A549 (cell line): ENCODE data around the gene FSTL4. TPM values are rescaled to one million over a fixed set of nuclear protein-coding genes. Genes with fewer than 3 reads are reported as not detected.

Experiments used
- ATAC-seq, 2 experiments: fragments of 200-7000 bp in 1 of 2; fragments of >200 bp in 1 of 2; cut with Nextera tagmentation in 1 of 2; cut with Tn5 transposase in 1 of 2; 3 replicates each; pipeline versions ENCODE4 v1.8.0 to v1.9.1; 2018 to 2020; ENCODE audit warnings: mild to moderate bottlenecking in 1 of 2, moderate library complexity in 1 of 2
- CTCF ChIA-PET: fragments of 300-600 bp; sonication (Branson Sonifier 250); formaldehyde crosslinking; extraction: SDS; loops from one replicate; lab custom pipeline; 2021; ENCODE audit warnings: antibody characterized with exemption, inconsistent platforms; lab: Yijun Ruan, JAX
- POLR2A ChIA-PET: fragments of 350-600 bp; formaldehyde crosslinking; extraction: SDS; loops from one replicate; lab custom pipeline; 2021; ENCODE audit warnings: antibody characterized with exemption, inconsistent platforms; lab: Yijun Ruan, JAX
- DNase-seq, 2 experiments: peaks; one replicate each; pipeline versions ENCODE4 v3.0.0 to v3.0.0-alpha.2; 2011 to 2016; ENCODE audit warnings: low read depth in 1 of 2, low spot score in 1 of 2
- FAIRE-seq: peaks from 2 replicates; lab custom pipeline; 2011; peaks lifted over from hg19 to GRCh38; lab: Jason Lieb, UNC
- H3K27ac ChIP-seq, 2 experiments: fragments of >200 bp; sonication (Bioruptor Twin); formaldehyde crosslinking; 3 replicates each; pipeline ENCODE4 v1.5.1; 2016 to 2017
- H3K4me1 ChIP-seq: fragments of >200 bp; sonication (Bioruptor Twin); formaldehyde crosslinking; 3 replicates; pipeline ENCODE4 v1.6.1; 2016
- H3K4me2 ChIP-seq: fragments of >200 bp; sonication (Bioruptor Twin); formaldehyde crosslinking; 3 replicates; pipeline ENCODE4 v1.6.1; 2016
- H3K4me3 ChIP-seq: fragments of >200 bp; sonication (Bioruptor Twin); formaldehyde crosslinking; 3 replicates; pipeline ENCODE4 v1.5.1; 2016
- H3K9me3 ChIP-seq: fragments of >200 bp; sonication (Bioruptor Twin); formaldehyde crosslinking; 3 replicates; pipeline ENCODE4 v1.6.1; 2016
- CEBPB ChIP-seq, 2 experiments: fragments of >200 bp in 1 of 2; sonication (Bioruptor Twin) in 1 of 2; formaldehyde crosslinking in 1 of 2; IDR thresholded peaks; 2 replicates each; pipeline ENCODE4 v1.6.1; 2012 to 2016
- CHD4 ChIP-seq: fragments of 200-600 bp; sonication (generic); IDR thresholded peaks from 2 replicates; pipeline ENCODE4 v1.6.1; 2016; ENCODE audit warnings: antibody characterized with exemption, mild to moderate bottlenecking, borderline replicate concordance
- EHMT2 ChIP-seq: fragments of 200-600 bp; sonication (generic); IDR thresholded peaks from 2 replicates; pipeline ENCODE4 v1.6.1; 2016; ENCODE audit warnings: antibody characterized with exemption, low read depth, mild to moderate bottlenecking, moderate library complexity
- EP300 ChIP-seq, 2 experiments: fragments of >200 bp; sonication (Bioruptor Twin); formaldehyde crosslinking; IDR thresholded peaks; 2 replicates in 1 of 2; 3 replicates in 1 of 2; pipeline ENCODE4 v1.6.1; 2016 to 2017
- ESRRA ChIP-seq: fragments of 150-350 bp; IDR thresholded peaks from 2 replicates; pipeline ENCODE4 v1.6.1; 2014; ENCODE audit warnings: mild to moderate bottlenecking, low read length, borderline replicate concordance
- FOXS1 ChIP-seq: fragments of 250-450 bp; sonication (Bioruptor Pico); IDR thresholded peaks from 2 replicates; pipeline ENCODE4 v1.5.0; 2020; ENCODE audit warnings: mild to moderate bottlenecking, moderate library complexity
- HOXA7 ChIP-seq: fragments of 250-450 bp; sonication (Bioruptor Pico); IDR thresholded peaks from 2 replicates; pipeline ENCODE4 v1.5.0; 2020; ENCODE audit warnings: mild to moderate bottlenecking, moderate library complexity
- JUN ChIP-seq, 2 experiments: fragments of >200 bp; sonication (Bioruptor Twin); formaldehyde crosslinking; IDR thresholded peaks; 2 replicates in 1 of 2; 3 replicates in 1 of 2; pipeline ENCODE4 v1.6.1; 2016 to 2017
- KDM1A ChIP-seq: fragments of 200-600 bp; sonication (generic); IDR thresholded peaks from 2 replicates; pipeline ENCODE4 v1.6.1; 2016; ENCODE audit warnings: low read depth, mild to moderate bottlenecking
- NR3C1 ChIP-seq: fragments of >200 bp; sonication (Bioruptor Twin); formaldehyde crosslinking; IDR thresholded peaks from 3 replicates; pipeline ENCODE4 v1.6.1; 2017
- POLR2A ChIP-seq: IDR thresholded peaks from 2 replicates; pipeline ENCODE4 v1.6.1; 2012; ENCODE audit warnings: mild to moderate bottlenecking, low read length
- RAD21 ChIP-seq, 2 experiments: fragments of >200 bp in 1 of 2; sonication (Bioruptor Twin) in 1 of 2; formaldehyde crosslinking in 1 of 2; IDR thresholded peaks in 1 of 2; conservative IDR thresholded peaks in 1 of 2; 2 replicates in 1 of 2; 3 replicates in 1 of 2; pipeline ENCODE4 v1.6.1; 2012 to 2018; ENCODE audit warnings: inconsistent platforms in 1 of 2
- TFCP2L1 ChIP-seq: fragments of 250-450 bp; sonication (Bioruptor Pico); IDR thresholded peaks from 2 replicates; pipeline ENCODE4 v1.5.0; 2021; ENCODE audit warnings: mild to moderate bottlenecking
- WGBS: methylation state at CpG from one replicate; pipeline ENCODE4 v1.1.6; 2017; ENCODE audit errors: missing lambda C conversion rate; 5-methylcytosine and 5-hydroxymethylcytosine counted together
- polyA plus RNA-seq, 4 experiments: library from polyadenylated mRNA; depleted of rRNA in 3 of 4; stranded (reverse); fragments of >200 nt; fragmentation: RNase III in 1 of 4; extraction: RNeasy Plus Mini Kit Qiagen cat#74134 plus additional on column Dnase treatment in 1 of 4; gene quantifications; 2 replicates in 3 of 4; 3 replicates in 1 of 4; pipeline ENCODE4 v1.2.3, GENCODE V29; 2011 to 2017
- TF ChIP-seq, protein P1 (sequence below): IDR thresholded peaks from 2 replicates; pipeline ENCODE4 v1.6.1; 2012
- TF ChIP-seq, protein P2 (sequence below): IDR thresholded peaks from 2 replicates; pipeline ENCODE4 v1.6.1; 2012; ENCODE audit warnings: low read depth, borderline replicate concordance
- TF ChIP-seq, protein P3 (sequence below): fragments of 250-450 bp; sonication (Bioruptor Pico); IDR thresholded peaks from 2 replicates; pipeline ENCODE4 v1.5.0; 2020; ENCODE audit warnings: low read depth, mild to moderate bottlenecking, moderate library complexity
- TF ChIP-seq, protein P4 (sequence below): fragments of 450-650 bp; IDR thresholded peaks from 2 replicates; pipeline ENCODE4 v1.6.1; 2014; ENCODE audit warnings: antibody characterized with exemption
- TF ChIP-seq, protein P5 (sequence below): fragments of >200 bp; sonication (Bioruptor Twin); formaldehyde crosslinking; IDR thresholded peaks from 3 replicates; pipeline ENCODE4 v1.6.1; 2016
- TF ChIP-seq, protein P6 (sequence below): IDR thresholded peaks from 2 replicates; pipeline ENCODE4 v1.6.1; 2012
- TF ChIP-seq, protein P7 (sequence below): fragments of 250-450 bp; sonication (Bioruptor Pico); IDR thresholded peaks from 2 replicates; pipeline ENCODE4 v1.5.0; 2021; ENCODE audit warnings: mild to moderate bottlenecking, moderate library complexity, borderline replicate concordance

Gene FSTL4
- polyA plus RNA-seq, 2 of the 4 experiments (the other 2 are of a cell fraction), result 1.6 to 1.8 TPM

DNA sequence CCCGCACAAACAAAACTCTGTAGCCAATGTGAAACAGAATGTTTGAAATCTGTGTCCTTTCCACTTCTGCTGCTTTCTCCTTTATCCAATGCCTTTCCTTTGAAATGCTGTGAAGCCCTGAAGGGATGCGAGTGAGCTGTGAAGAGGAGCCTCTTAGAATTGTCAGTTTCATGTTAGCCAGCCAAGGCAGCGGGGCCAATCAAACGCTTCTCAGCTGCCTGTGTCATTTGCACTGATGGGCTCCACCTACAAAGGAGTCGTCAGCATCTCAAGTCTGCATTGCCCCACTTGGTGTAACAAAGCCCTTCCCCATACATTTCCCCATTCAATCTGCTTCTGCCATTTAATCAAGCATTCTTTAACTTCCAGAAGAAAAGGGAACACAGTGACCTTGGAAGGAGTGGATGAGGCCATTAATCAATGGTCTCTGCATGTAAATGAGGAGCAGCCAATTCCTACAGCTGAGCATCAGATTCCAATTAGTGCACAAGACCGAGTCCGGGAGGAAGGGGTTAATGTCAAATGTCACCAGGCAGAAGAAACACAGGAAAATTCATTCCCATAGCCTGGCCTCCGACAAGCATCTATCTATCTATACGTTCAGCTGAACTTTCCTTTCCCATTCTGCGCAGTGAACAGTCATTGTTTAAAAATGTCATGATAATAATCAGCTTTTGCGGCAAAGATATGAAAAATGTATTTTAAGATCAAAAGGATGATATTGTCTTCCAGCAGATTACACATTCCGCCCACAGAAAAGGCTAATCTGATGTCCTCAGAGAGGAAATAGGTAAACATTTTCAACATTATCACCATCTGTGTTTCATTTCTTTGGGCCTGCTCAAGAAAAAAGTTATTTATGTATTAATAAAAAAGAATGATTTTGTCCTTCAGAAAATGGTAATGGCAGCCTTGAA, 154.6 kb downstream of the FSTL4 start:
- Histone ChIP-seq H3K4me1 (peaks cover 10% of the 10 kb centered on the region; the same call in 2 of the 3 replicates), H3K9me3 (no peaks in the 10 kb centered on the region), H3K4me3 (no peak overlapping the region), H3K4me2 (peak overlapping the region; percentile 38; the same call in 2 of the 3 replicates), H3K27ac (no peak overlapping the region)
- FAIRE-seq (no peak), DNase-seq (no peak), ATAC-seq (no peak)
- CTCF ChIA-PET, result interaction anchor here (1.2 to 3.7 kb wide), 2 partner anchors 34 to 52 kb away, joined by 3 to 13 read pairs; no protein-coding TSS in a partner anchor
- WGBS, result 74% methylated on average over 12 of the region's 12 CpGs
- no peak for TF ChIP-seq CHD4
- TF ChIP-seq, protein P1, sequence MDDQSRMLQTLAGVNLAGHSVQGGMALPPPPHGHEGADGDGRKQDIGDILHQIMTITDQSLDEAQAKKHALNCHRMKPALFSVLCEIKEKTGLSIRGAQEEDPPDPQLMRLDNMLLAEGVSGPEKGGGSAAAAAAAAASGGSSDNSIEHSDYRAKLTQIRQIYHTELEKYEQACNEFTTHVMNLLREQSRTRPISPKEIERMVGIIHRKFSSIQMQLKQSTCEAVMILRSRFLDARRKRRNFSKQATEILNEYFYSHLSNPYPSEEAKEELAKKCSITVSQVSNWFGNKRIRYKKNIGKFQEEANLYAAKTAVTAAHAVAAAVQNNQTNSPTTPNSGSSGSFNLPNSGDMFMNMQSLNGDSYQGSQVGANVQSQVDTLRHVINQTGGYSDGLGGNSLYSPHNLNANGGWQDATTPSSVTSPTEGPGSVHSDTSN, result no peak
- TF ChIP-seq HOXA7 (CRISPR knock-in tag), result no peak
- no peak for TF ChIP-seq ESRRA
- TF ChIP-seq CEBPB (IDR thresholded peaks at IDR 0.05), result no peak
- no peak for TF ChIP-seq EHMT2
- TF ChIP-seq JUN (IDR thresholded peaks at IDR 0.05), result no peak
- TF ChIP-seq, protein P2, sequence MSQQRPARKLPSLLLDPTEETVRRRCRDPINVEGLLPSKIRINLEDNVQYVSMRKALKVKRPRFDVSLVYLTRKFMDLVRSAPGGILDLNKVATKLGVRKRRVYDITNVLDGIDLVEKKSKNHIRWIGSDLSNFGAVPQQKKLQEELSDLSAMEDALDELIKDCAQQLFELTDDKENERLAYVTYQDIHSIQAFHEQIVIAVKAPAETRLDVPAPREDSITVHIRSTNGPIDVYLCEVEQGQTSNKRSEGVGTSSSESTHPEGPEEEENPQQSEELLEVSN, result no peak
- no peak for TF ChIP-seq RAD21 (conservative IDR thresholded peaks at IDR 0.05 in 1 of 2, IDR thresholded peaks at IDR 0.05 in 1 of 2)
- TF ChIP-seq TFCP2L1, result no peak
- TF ChIP-seq, protein P3, sequence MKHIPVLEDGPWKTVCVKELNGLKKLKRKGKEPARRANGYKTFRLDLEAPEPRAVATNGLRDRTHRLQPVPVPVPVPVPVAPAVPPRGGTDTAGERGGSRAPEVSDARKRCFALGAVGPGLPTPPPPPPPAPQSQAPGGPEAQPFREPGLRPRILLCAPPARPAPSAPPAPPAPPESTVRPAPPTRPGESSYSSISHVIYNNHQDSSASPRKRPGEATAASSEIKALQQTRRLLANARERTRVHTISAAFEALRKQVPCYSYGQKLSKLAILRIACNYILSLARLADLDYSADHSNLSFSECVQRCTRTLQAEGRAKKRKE (CRISPR knock-in tag), result no peak
- TF ChIP-seq FOXS1, result no peak
- TF ChIP-seq POLR2A, result no peak
- TF ChIP-seq, protein P4, sequence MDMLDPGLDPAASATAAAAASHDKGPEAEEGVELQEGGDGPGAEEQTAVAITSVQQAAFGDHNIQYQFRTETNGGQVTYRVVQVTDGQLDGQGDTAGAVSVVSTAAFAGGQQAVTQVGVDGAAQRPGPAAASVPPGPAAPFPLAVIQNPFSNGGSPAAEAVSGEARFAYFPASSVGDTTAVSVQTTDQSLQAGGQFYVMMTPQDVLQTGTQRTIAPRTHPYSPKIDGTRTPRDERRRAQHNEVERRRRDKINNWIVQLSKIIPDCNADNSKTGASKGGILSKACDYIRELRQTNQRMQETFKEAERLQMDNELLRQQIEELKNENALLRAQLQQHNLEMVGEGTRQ, result no peak
- TF ChIP-seq NR3C1, result no peak
- no peak for TF ChIP-seq KDM1A
- TF ChIP-seq, protein P5, sequence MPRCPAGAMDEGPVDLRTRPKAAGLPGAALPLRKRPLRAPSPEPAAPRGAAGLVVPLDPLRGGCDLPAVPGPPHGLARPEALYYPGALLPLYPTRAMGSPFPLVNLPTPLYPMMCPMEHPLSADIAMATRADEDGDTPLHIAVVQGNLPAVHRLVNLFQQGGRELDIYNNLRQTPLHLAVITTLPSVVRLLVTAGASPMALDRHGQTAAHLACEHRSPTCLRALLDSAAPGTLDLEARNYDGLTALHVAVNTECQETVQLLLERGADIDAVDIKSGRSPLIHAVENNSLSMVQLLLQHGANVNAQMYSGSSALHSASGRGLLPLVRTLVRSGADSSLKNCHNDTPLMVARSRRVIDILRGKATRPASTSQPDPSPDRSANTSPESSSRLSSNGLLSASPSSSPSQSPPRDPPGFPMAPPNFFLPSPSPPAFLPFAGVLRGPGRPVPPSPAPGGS, result no peak
- no peak for TF ChIP-seq EP300 (IDR thresholded peaks at IDR 0.05)
- TF ChIP-seq, protein P6, sequence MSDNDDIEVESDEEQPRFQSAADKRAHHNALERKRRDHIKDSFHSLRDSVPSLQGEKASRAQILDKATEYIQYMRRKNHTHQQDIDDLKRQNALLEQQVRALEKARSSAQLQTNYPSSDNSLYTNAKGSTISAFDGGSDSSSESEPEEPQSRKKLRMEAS, result no peak
- TF ChIP-seq, protein P7, sequence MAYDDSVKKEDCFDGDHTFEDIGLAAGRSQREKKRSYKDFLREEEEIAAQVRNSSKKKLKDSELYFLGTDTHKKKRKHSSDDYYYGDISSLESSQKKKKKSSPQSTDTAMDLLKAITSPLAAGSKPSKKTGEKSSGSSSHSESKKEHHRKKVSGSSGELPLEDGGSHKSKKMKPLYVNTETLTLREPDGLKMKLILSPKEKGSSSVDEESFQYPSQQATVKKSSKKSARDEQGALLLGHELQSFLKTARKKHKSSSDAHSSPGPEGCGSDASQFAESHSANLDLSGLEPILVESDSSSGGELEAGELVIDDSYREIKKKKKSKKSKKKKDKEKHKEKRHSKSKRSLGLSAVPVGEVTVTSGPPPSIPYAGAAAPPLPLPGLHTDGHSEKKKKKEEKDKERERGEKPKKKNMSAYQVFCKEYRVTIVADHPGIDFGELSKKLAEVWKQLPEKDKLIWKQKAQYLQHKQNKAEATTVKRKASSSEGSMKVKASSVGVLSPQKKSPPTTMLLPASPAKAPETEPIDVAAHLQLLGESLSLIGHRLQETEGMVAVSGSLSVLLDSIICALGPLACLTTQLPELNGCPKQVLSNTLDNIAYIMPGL (CRISPR knock-in tag), result no peak
- POLR2A ChIA-PET, result no interaction called here
